ENCODE results near the gene CNNM2. TPM values are rescaled to one million over a fixed set of nuclear protein-coding genes. Genes with fewer than 3 reads are reported as not detected.
A peak's percentile ranks its signal among the peaks of the same experiment; 100 is the strongest.

Gene CNNM2
- polyA plus RNA-seq, 4 donors, result 0.45 to 18.0 (median 2.2) TPM

DNA sequence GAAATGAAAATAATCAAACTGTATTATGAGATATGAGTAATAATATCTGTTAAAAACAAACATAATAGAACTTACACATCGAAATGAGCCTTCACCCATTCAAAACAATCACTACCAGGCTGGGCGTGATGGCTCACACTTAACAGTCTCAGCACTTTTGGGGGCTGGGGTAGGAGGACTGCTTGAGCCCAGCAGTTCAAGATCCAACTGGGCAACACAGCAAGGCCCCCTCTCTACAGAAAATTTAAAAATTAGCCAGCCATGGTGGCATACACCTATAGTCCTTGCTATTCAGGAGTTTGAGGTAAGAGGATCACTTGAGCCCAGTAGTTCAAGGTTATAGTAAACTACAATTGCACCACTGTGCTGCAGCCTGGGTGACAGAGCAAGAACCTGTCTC lies 199.2 kb downstream of the CNNM2 start:
- no peak for DNase-seq
- Histone ChIP-seq H3K36me3 (ENCODE audit: control insufficient read depth in 3 of 3, insufficient read depth in 2 of 3, low read depth in 1 of 3, low read length in 3 of 3) (peaks cover 0 to 8% (median 0%) of the 10 kb centered on the region in 3 donors), H3K27me3 (ENCODE audit: control insufficient read depth in 3 of 3, insufficient read depth in 3 of 3, low read length in 3 of 3) (no peaks in the 10 kb centered on the region), H3K4me3 (ENCODE audit: low read depth in 1 of 3, low read length in 3 of 3) (no peak overlapping the region), H3K4me1 (ENCODE audit: control insufficient read depth in 3 of 3, insufficient read depth in 2 of 3, low read depth in 1 of 3, low read length in 2 of 3) (peaks cover 0 to 5% (median 2%) of the 10 kb centered on the region in 3 donors), H3K27ac (ENCODE audit: low read depth in 1 of 3, low read length in 2 of 3) (no peak overlapping the region), H3K9me3 (ENCODE audit: control insufficient read depth in 2 of 2, insufficient read depth in 1 of 2, low read depth in 1 of 2, low read length in 1 of 2) (no peaks in the 10 kb centered on the region)
- FAIRE-seq, result no peak
- WGBS, 3 donors, result 96 to 98% (median 97%) methylated on average over 2 of the region's 2 CpGs

DNA sequence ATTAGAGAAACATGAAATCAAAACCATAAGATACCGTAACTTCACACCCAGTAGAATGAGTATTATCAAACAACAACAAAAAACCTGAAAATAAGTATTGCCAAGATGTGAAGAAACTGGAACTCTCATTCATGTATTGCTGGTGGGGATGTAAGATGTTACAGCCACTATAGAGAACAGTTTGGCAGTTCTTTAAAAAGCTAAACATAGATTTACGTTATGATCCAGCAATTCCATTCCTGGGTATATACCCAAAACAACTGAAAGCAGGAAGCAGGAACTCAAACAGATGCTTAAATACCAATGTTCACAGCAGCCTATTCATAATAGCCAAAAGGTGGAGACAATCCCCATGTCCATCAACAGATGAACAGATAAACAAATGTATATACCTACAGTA lies 202.5 kb downstream of the CNNM2 start:
- DNase-seq (no peak), FAIRE-seq (no peak)
- H3K36me3 ChIP-seq (ENCODE audit: control insufficient read depth in 3 of 3, insufficient read depth in 2 of 3, low read depth in 1 of 3, low read length in 3 of 3), result peaks cover 0 to 7% (median 0%) of the 10 kb centered on the region in 3 donors
- no peaks in the 10 kb centered on the region for H3K9me3 ChIP-seq (ENCODE audit: control insufficient read depth in 2 of 2, insufficient read depth in 1 of 2, low read depth in 1 of 2, low read length in 1 of 2)
- H3K27me3 ChIP-seq (ENCODE audit: control insufficient read depth in 3 of 3, insufficient read depth in 3 of 3, low read length in 3 of 3), result no peaks in the 10 kb centered on the region
- H3K27ac ChIP-seq (ENCODE audit: low read depth in 1 of 3, low read length in 2 of 3), result no peak overlapping the region
- 82 to 93% (median 86%) methylated on average over 2 of the region's 2 CpGs for WGBS, 3 donors
- no peak overlapping the region for H3K4me3 ChIP-seq (ENCODE audit: low read depth in 1 of 3, low read length in 3 of 3)
- peaks cover 0 to 5% (median 2%) of the 10 kb centered on the region in 3 donors for H3K4me1 ChIP-seq (ENCODE audit: control insufficient read depth in 3 of 3, insufficient read depth in 2 of 3, low read depth in 1 of 3, low read length in 2 of 3)

DNA sequence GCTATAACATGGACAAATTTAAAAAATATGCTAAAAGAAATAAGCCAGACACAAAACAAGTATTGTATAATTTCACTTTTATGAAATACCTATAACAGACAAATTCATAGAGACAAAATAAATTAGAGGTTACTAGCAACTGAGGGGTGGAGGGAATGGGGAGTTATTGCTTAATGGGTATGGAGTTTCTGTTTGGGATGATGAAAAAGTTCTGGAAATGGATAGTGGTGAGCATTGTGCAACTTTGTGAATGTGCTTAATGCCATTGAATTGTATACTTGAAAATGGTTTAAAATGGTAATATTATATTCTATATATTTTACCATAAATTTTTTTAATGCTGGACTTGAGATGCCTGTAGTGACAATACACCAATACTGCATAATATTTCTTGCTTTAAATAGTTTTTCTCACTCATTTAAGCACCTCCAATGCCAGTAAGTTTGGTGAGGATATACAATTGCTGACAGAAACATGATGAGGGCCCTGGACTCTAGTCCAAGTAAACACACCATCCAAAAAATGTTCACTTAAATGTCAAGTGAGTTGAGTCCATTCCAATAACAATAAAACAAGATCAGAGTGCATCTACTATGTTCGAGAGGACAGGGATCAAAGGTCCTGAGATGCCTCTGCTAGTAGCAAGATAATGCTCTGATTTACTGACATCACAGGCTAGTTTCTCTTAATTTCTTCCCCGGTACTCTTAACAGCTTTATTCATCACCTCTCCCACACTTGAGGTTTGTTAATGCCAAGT lies 203.1 kb downstream of the CNNM2 start:
- DNase-seq, result peak; percentile 56 to 80
- peak overlapping the region in 1 of 3 donors; percentile 24 for H3K27ac ChIP-seq (ENCODE audit: low read depth in 1 of 3, low read length in 2 of 3)

DNA sequence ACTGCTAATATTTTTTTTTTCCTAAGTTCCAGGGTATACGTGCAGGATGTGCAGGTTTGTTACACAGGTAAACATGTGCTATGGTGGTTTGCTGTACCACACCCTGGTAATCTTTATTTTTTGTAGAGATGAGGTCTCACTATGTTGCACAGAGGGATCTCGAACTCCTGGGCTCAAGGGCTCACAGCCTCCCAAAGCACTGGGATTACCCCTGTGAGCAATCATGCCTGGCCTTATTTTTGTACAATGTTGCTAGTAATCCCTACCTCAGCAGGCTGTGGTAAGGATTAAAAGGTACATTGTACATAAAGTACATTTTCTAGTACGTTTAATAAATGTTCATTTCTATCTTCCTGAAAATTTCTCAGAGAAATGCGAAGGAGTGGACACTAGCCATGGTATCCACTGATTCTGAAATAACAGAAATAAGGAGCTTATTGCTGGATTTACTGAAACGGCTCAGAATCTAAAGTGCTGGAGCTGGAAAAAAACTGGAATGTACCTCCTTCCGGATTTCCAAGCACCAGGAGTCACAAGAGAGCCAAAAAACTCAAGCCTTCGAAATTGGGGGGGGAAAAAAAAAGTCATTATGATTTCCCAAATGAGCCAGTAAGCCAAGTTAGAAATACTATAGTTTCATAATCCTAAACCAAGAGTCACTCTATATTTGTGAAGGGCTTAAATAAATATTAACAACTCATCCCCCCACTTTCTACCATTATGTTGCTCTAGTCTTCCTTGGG lies 205.4 kb downstream of the CNNM2 start:
- WGBS, 3 donors, result 76 to 86% (median 86%) methylated on average over 7 of the region's 7 CpGs
- no peaks in the 10 kb centered on the region for H3K27me3 ChIP-seq (ENCODE audit: control insufficient read depth in 3 of 3, insufficient read depth in 3 of 3, low read length in 3 of 3)
- no peaks in the 10 kb centered on the region for H3K9me3 ChIP-seq (ENCODE audit: control insufficient read depth in 2 of 2, insufficient read depth in 1 of 2, low read depth in 1 of 2, low read length in 1 of 2)
- H3K27ac ChIP-seq (ENCODE audit: low read depth in 1 of 3, low read length in 2 of 3), result peak overlapping the region in 1 of 3 donors; percentile 8
- DNase-seq (no peak), FAIRE-seq (no peak)
- peaks cover 0 to 5% (median 0%) of the 10 kb centered on the region in 3 donors for H3K36me3 ChIP-seq (ENCODE audit: control insufficient read depth in 3 of 3, insufficient read depth in 2 of 3, low read depth in 1 of 3, low read length in 3 of 3)
- H3K4me1 ChIP-seq (ENCODE audit: control insufficient read depth in 3 of 3, insufficient read depth in 2 of 3, low read depth in 1 of 3, low read length in 2 of 3), result peaks cover 0 to 5% (median 2%) of the 10 kb centered on the region in 3 donors
- H3K4me3 ChIP-seq (ENCODE audit: low read depth in 1 of 3, low read length in 3 of 3), result no peak overlapping the region

More for the DNA sequence above, 203.1 kb downstream of the CNNM2 start:
- Histone ChIP-seq H3K36me3 (ENCODE audit: control insufficient read depth in 3 of 3, insufficient read depth in 2 of 3, low read depth in 1 of 3, low read length in 3 of 3) (peaks cover 0 to 7% (median 0%) of the 10 kb centered on the region in 3 donors), H3K4me3 (ENCODE audit: low read depth in 1 of 3, low read length in 3 of 3) (no peak overlapping the region), H3K27me3 (ENCODE audit: control insufficient read depth in 3 of 3, insufficient read depth in 3 of 3, low read length in 3 of 3) (no peaks in the 10 kb centered on the region), H3K9me3 (ENCODE audit: control insufficient read depth in 2 of 2, insufficient read depth in 1 of 2, low read depth in 1 of 2, low read length in 1 of 2) (no peaks in the 10 kb centered on the region), H3K4me1 (ENCODE audit: control insufficient read depth in 3 of 3, insufficient read depth in 2 of 3, low read depth in 1 of 3, low read length in 2 of 3) (peaks cover 0 to 5% (median 2%) of the 10 kb centered on the region in 3 donors)
- FAIRE-seq, result peak; percentile 26
- WGBS, 3 donors, result 8 to 35% (median 24%) methylated on average over 2 of the region's 2 CpGs

DNA sequence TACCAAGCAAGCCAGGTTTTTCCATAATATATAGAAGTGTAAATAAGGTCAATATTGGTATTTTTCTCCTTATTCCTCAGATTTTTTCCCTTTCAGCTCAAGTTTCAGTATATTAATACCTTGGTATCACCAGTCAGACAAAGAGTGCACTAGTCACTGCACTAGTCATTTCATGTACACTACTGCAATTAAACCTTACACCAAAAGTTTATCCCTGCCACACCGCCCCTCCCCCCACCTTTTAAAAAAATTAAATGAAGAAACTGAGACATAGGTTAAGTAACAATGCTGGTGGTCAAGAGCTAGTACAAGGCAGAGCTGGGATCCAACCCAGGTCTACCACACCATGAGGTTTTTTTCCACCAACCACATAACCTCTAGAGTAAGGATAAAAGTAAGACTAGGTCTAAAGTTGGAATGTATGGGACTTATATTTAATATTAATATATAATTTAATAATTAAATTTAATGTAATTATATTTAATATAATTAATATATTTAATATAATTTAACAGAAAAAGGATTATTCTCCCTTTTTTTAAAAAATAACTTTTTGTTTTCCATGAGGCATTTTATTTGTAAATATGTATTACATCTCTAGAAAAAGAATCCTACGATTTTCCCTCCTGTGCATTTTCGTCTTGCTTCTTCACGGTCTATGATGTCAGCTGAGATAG lies 206.5 kb downstream of the CNNM2 start:
- WGBS, 3 donors, result 95 to 96% (median 95%) methylated on average over 4 of the region's 4 CpGs
- no peak for DNase-seq
- Histone ChIP-seq H3K27ac (ENCODE audit: low read depth in 1 of 3, low read length in 2 of 3) (no peak overlapping the region), H3K36me3 (ENCODE audit: control insufficient read depth in 3 of 3, insufficient read depth in 2 of 3, low read depth in 1 of 3, low read length in 3 of 3) (peaks cover 0 to 5% (median 0%) of the 10 kb centered on the region in 3 donors), H3K27me3 (ENCODE audit: control insufficient read depth in 3 of 3, insufficient read depth in 3 of 3, low read length in 3 of 3) (no peaks in the 10 kb centered on the region), H3K4me1 (ENCODE audit: control insufficient read depth in 3 of 3, insufficient read depth in 2 of 3, low read depth in 1 of 3, low read length in 2 of 3) (peaks cover 0 to 5% (median 2%) of the 10 kb centered on the region in 3 donors), H3K4me3 (ENCODE audit: low read depth in 1 of 3, low read length in 3 of 3) (no peak overlapping the region), H3K9me3 (ENCODE audit: control insufficient read depth in 2 of 2, insufficient read depth in 1 of 2, low read depth in 1 of 2, low read length in 1 of 2) (no peaks in the 10 kb centered on the region)
- FAIRE-seq, result peak; percentile 30

DNA sequence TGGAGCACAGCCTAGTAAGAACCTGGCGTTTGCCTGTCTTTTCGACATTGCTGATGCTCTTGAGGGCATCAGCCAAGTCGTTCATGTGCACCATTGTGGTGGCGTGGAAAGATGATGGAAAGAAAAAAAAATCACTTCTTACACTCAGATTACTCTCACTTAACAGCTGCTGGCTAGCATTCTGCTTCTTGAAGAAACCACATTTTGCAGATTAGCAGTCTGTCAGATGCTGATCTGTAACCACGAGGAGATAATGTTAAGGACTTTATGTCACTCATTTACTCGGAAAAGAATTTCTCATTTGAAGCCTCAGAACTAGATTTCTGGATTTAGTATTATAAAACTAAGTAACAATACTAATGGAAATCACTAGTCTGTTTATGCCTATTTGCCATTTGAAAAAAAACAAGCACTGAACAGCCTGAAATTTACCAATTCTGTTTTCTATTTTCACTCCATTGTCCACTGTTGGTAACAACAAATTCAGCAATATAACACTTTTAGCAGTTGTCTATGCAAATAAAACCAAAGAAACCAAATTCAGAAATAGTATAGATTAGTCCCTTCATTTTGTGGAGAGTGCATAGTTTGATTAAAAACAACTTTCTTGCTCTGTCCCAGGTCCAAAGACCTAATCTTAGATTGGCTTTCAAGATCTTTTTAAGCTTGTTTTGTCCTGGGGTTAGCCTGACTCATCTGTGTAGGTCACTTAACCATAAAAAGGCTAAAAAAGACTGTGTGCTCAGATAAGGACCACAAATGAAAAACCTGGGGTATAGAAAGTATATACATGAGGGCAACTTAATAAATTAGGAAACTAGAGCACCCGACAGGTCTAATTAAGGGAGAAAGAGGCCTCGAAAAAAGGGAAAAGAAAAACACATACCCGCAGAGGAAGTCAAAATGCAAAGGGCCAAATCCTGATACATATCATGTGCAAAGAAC lies 207.5 kb downstream of the CNNM2 start:
- 77 to 82% (median 79%) methylated on average over 9 of the region's 9 CpGs for WGBS, 3 donors
- no peak for FAIRE-seq
- H3K4me1 ChIP-seq (ENCODE audit: control insufficient read depth in 3 of 3, insufficient read depth in 2 of 3, low read depth in 1 of 3, low read length in 2 of 3), result peaks cover 0 to 5% (median 2%) of the 10 kb centered on the region in 3 donors
- peaks cover 0 to 5% (median 0%) of the 10 kb centered on the region in 3 donors for H3K36me3 ChIP-seq (ENCODE audit: control insufficient read depth in 3 of 3, insufficient read depth in 2 of 3, low read depth in 1 of 3, low read length in 3 of 3)
- no peak overlapping the region for H3K27ac ChIP-seq (ENCODE audit: low read depth in 1 of 3, low read length in 2 of 3)
- no peaks in the 10 kb centered on the region for H3K27me3 ChIP-seq (ENCODE audit: control insufficient read depth in 3 of 3, insufficient read depth in 3 of 3, low read length in 3 of 3)
- DNase-seq, result no peak
- no peaks in the 10 kb centered on the region for H3K9me3 ChIP-seq (ENCODE audit: control insufficient read depth in 2 of 2, insufficient read depth in 1 of 2, low read depth in 1 of 2, low read length in 1 of 2)
- no peak overlapping the region for H3K4me3 ChIP-seq (ENCODE audit: low read depth in 1 of 3, low read length in 3 of 3)

DNA sequence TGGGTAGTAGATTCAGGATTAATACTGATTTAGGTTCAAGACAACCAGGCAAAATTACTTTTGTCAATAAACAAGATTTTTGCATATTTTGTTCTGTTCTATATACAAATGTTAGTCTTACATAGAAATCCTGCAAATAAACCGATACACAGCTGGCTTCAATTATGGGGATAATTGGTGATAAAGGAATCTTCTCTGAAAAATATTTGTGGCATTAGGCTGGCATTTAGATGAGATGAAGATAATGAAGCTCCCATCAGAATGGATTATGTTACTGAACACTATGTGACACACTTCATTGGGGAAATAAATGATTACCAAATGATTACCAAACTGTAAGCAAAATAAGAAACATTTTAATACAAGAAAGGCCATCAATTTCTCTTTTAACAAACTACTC lies 209.1 kb downstream of the CNNM2 start:
- Histone ChIP-seq H3K4me3 (ENCODE audit: low read depth in 1 of 3, low read length in 3 of 3) (no peak overlapping the region), H3K36me3 (ENCODE audit: control insufficient read depth in 3 of 3, insufficient read depth in 2 of 3, low read depth in 1 of 3, low read length in 3 of 3) (peaks cover 0 to 12% (median 0%) of the 10 kb centered on the region in 3 donors), H3K27ac (ENCODE audit: low read depth in 1 of 3, low read length in 2 of 3) (no peak overlapping the region), H3K27me3 (ENCODE audit: control insufficient read depth in 3 of 3, insufficient read depth in 3 of 3, low read length in 3 of 3) (no peaks in the 10 kb centered on the region), H3K4me1 (ENCODE audit: control insufficient read depth in 3 of 3, insufficient read depth in 2 of 3, low read depth in 1 of 3, low read length in 2 of 3) (no peaks in the 10 kb centered on the region), H3K9me3 (ENCODE audit: control insufficient read depth in 2 of 2, insufficient read depth in 1 of 2, low read depth in 1 of 2, low read length in 1 of 2) (no peaks in the 10 kb centered on the region)
- 90 to 98% (median 91%) methylated on average over 1 of the region's 1 CpG for WGBS, 3 donors
- FAIRE-seq (no peak), DNase-seq (no peak)

Measured in small intestine (tissue), 7 donors.